WTC11 (cell line): Measurements from ENCODE around the gene SLX4. TPM values are rescaled to one million over a fixed set of nuclear protein-coding genes. Genes with fewer than 3 reads are reported as not detected.

Source experiments
- ATAC-seq: fragments of 200-7000 bp; cut with Tn5 transposase; 2 replicates; pipeline ENCODE4 v1.10.0; 2021; ENCODE audit warnings: mild to moderate bottlenecking, moderate library complexity
- CTCF ChIA-PET: fragments of 300-600 bp; sonication (Branson Sonifier 250); formaldehyde crosslinking; loops from one replicate; lab custom pipeline; 2021; ENCODE audit warnings: antibody characterized with exemption; lab: Charles Lee
- POLR2A ChIA-PET: fragments of 350-600 bp; sonication (Branson Sonifier 250); formaldehyde crosslinking; loops from one replicate; lab custom pipeline; 2021; ENCODE audit warnings: antibody characterized with exemption; lab: Charles Lee
- DNase-seq: peaks from one replicate; pipeline ENCODE4 v3.0.0; 2021; ENCODE audit warnings: low spot score
- H3K27ac Mint-ChIP-seq: 2 replicates; pipeline ENCODE4 v1.8.0; 2021; ENCODE audit warnings: mixed read lengths
- H3K27me3 Mint-ChIP-seq: 2 replicates; pipeline ENCODE4 v1.8.0; 2021; ENCODE audit warnings: low read depth, mild to moderate bottlenecking, moderate library complexity, mixed read lengths
- H3K36me3 Mint-ChIP-seq: 2 replicates; pipeline ENCODE4 v1.8.0; 2021; ENCODE audit warnings: mixed read lengths
- H3K4me1 Mint-ChIP-seq: 2 replicates; pipeline ENCODE4 v1.8.0; 2022; ENCODE audit warnings: mixed read lengths
- H3K4me3 Mint-ChIP-seq: 2 replicates; pipeline ENCODE4 v1.8.0; 2021; ENCODE audit warnings: mild to moderate bottlenecking, moderate library complexity, mixed read lengths
- H3K9me3 Mint-ChIP-seq: 2 replicates; pipeline ENCODE4 v1.8.0; 2021; ENCODE audit warnings: mixed read lengths
- ATF2 ChIP-seq: sonication (generic); formaldehyde crosslinking; IDR thresholded peaks from 2 replicates; pipeline ENCODE4 v1.8.1; 2022; ENCODE audit warnings: low read depth, missing genetic modification reagents, borderline replicate concordance
- EMX1 ChIP-seq: fragments of 250-450 bp; sonication (Bioruptor Pico); IDR thresholded peaks from 2 replicates; pipeline ENCODE4 v1.8.0; 2021; ENCODE audit warnings: mild to moderate bottlenecking
- ETV6 ChIP-seq: sonication (generic); formaldehyde crosslinking; IDR thresholded peaks from 2 replicates; pipeline ENCODE4 v1.8.1; 2022; ENCODE audit warnings: mild to moderate bottlenecking, missing genetic modification reagents
- FOXK1 ChIP-seq: sonication (generic); formaldehyde crosslinking; IDR thresholded peaks from 2 replicates; pipeline ENCODE4 v1.8.0; 2022; ENCODE audit warnings: mild to moderate bottlenecking, moderate library complexity, missing genetic modification reagents
- GABPB1 ChIP-seq: sonication (generic); formaldehyde crosslinking; IDR thresholded peaks from 2 replicates; pipeline ENCODE4 v1.8.1; 2023; ENCODE audit warnings: mild to moderate bottlenecking, missing genetic modification reagents
- GRHL2 ChIP-seq: fragments of 250-450 bp; sonication (Bioruptor Pico); IDR thresholded peaks from 2 replicates; pipeline ENCODE4 v1.8.0; 2022; ENCODE audit warnings: mild to moderate bottlenecking, moderate library complexity; ENCODE audit not compliant: insufficient replicate concordance, severe bottlenecking
- JAZF1 ChIP-seq: fragments of 250-450 bp; sonication (Bioruptor Pico); IDR thresholded peaks from 2 replicates; pipeline ENCODE4 v1.9.0; 2021; ENCODE audit warnings: moderate library complexity, mild to moderate bottlenecking, inconsistent platforms
- NFATC4 ChIP-seq: fragments of 250-450 bp; sonication (Bioruptor Pico); IDR thresholded peaks from 2 replicates; pipeline ENCODE4 v1.9.0; 2021; ENCODE audit warnings: mild to moderate bottlenecking
- RELA ChIP-seq: sonication (generic); formaldehyde crosslinking; IDR thresholded peaks from 2 replicates; pipeline ENCODE4 v1.8.1; 2022; ENCODE audit warnings: missing genetic modification reagents, mild to moderate bottlenecking, borderline replicate concordance
- TEAD1 ChIP-seq: sonication (generic); formaldehyde crosslinking; IDR thresholded peaks from 2 replicates; pipeline ENCODE4 v1.8.0; 2022; ENCODE audit warnings: mild to moderate bottlenecking, missing genetic modification reagents
- USF1 ChIP-seq: sonication (generic); formaldehyde crosslinking; IDR thresholded peaks from 2 replicates; pipeline ENCODE4 v1.8.0; 2022; ENCODE audit warnings: mild to moderate bottlenecking, missing genetic modification reagents
- USF2 ChIP-seq: sonication (generic); formaldehyde crosslinking; IDR thresholded peaks from 2 replicates; pipeline ENCODE4 v1.8.1; 2023; ENCODE audit warnings: mild to moderate bottlenecking, missing genetic modification reagents, moderate library complexity
- ZBTB43 ChIP-seq: sonication (generic); formaldehyde crosslinking; IDR thresholded peaks from 2 replicates; pipeline ENCODE4 v1.8.1; 2023; ENCODE audit warnings: mild to moderate bottlenecking, missing genetic modification reagents
- ZNF121 ChIP-seq: sonication (generic); formaldehyde crosslinking; IDR thresholded peaks from 2 replicates; pipeline ENCODE4 v1.8.0; 2023; ENCODE audit warnings: missing genetic modification reagents
- ZNF232 ChIP-seq: sonication (generic); formaldehyde crosslinking; IDR thresholded peaks from 2 replicates; pipeline ENCODE4 v1.8.0; 2022; ENCODE audit warnings: mild to moderate bottlenecking, missing genetic modification reagents
- ZNF416 ChIP-seq: fragments of 250-450 bp; sonication (Bioruptor Pico); IDR thresholded peaks from 2 replicates; pipeline ENCODE4 v1.9.0; 2021; ENCODE audit warnings: mild to moderate bottlenecking, inconsistent platforms
- total RNA-seq: library from RNA; stranded (reverse); gene quantifications from 3 replicates; pipeline ENCODE4 v1.2.3, GENCODE V29; 2021
- TF ChIP-seq, protein P1 (sequence below): sonication (generic); formaldehyde crosslinking; conservative IDR thresholded peaks from 2 replicates; pipeline ENCODE4 v1.8.1; 2023; ENCODE audit warnings: mild to moderate bottlenecking, low read depth, missing genetic modification reagents, moderate library complexity
- TF ChIP-seq, protein P2 (sequence below): sonication (generic); formaldehyde crosslinking; IDR thresholded peaks from 2 replicates; pipeline ENCODE4 v1.8.1; 2022; ENCODE audit warnings: missing genetic modification reagents, borderline replicate concordance
- TF ChIP-seq, protein P3 (sequence below): sonication (generic); formaldehyde crosslinking; IDR thresholded peaks from 2 replicates; pipeline ENCODE4 v1.8.1; 2023; ENCODE audit warnings: mild to moderate bottlenecking, missing genetic modification reagents
- TF ChIP-seq, protein P4 (sequence below): sonication (generic); formaldehyde crosslinking; IDR thresholded peaks from 2 replicates; pipeline ENCODE4 v1.8.1; 2023; ENCODE audit warnings: mild to moderate bottlenecking, moderate library complexity, missing genetic modification reagents
- TF ChIP-seq, protein P5 (sequence below): sonication (generic); formaldehyde crosslinking; IDR thresholded peaks from 2 replicates; pipeline ENCODE4 v1.8.1; 2022; ENCODE audit warnings: mild to moderate bottlenecking, missing genetic modification reagents, moderate library complexity, borderline replicate concordance

Gene SLX4
- total RNA-seq, 1 experiment from 2014 or later = 16.7 TPM

- TF ChIP-seq, protein P1, sequence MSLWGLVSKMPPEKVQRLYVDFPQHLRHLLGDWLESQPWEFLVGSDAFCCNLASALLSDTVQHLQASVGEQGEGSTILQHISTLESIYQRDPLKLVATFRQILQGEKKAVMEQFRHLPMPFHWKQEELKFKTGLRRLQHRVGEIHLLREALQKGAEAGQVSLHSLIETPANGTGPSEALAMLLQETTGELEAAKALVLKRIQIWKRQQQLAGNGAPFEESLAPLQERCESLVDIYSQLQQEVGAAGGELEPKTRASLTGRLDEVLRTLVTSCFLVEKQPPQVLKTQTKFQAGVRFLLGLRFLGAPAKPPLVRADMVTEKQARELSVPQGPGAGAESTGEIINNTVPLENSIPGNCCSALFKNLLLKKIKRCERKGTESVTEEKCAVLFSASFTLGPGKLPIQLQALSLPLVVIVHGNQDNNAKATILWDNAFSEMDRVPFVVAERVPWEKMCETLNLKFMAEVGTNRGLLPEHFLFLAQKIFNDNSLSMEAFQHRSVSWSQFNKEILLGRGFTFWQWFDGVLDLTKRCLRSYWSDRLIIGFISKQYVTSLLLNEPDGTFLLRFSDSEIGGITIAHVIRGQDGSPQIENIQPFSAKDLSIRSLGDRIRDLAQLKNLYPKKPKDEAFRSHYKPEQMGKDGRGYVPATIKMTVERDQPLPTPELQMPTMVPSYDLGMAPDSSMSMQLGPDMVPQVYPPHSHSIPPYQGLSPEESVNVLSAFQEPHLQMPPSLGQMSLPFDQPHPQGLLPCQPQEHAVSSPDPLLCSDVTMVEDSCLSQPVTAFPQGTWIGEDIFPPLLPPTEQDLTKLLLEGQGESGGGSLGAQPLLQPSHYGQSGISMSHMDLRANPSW (CRISPR knock-in tag) = no peak
- TF ChIP-seq FOXK1 (CRISPR knock-in tag) (no peak), EMX1 (CRISPR knock-in tag) (no peak), NFATC4 (CRISPR knock-in tag) (no peak)
- TF ChIP-seq, protein P2, sequence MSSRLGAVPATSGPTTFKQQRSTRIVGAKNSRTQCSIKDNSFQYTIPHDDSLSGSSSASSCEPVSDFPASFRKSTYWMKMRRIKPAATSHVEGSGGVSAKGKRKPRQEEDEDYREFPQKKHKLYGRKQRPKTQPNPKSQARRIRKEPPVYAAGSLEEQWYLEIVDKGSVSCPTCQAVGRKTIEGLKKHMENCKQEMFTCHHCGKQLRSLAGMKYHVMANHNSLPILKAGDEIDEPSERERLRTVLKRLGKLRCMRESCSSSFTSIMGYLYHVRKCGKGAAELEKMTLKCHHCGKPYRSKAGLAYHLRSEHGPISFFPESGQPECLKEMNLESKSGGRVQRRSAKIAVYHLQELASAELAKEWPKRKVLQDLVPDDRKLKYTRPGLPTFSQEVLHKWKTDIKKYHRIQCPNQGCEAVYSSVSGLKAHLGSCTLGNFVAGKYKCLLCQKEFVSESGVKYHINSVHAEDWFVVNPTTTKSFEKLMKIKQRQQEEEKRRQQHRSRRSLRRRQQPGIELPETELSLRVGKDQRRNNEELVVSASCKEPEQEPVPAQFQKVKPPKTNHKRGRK = no peak
Measured at GRCh38 chr16:3592559-3592958, 18.8 kb downstream of the SLX4 start (continued).

GRCh38 chr16:3591991-3592390 lies 19.4 kb downstream of the SLX4 start:
- H3K4me1 Mint-ChIP-seq = no peaks in the 10 kb centered on the region
- no peak for TF ChIP-seq JAZF1 (CRISPR knock-in tag)
- TF ChIP-seq GABPB1 = no peak
- TF ChIP-seq, protein P3, sequence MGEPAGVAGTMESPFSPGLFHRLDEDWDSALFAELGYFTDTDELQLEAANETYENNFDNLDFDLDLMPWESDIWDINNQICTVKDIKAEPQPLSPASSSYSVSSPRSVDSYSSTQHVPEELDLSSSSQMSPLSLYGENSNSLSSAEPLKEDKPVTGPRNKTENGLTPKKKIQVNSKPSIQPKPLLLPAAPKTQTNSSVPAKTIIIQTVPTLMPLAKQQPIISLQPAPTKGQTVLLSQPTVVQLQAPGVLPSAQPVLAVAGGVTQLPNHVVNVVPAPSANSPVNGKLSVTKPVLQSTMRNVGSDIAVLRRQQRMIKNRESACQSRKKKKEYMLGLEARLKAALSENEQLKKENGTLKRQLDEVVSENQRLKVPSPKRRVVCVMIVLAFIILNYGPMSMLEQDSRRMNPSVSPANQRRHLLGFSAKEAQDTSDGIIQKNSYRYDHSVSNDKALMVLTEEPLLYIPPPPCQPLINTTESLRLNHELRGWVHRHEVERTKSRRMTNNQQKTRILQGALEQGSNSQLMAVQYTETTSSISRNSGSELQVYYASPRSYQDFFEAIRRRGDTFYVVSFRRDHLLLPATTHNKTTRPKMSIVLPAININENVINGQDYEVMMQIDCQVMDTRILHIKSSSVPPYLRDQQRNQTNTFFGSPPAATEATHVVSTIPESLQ (CRISPR knock-in tag) = no peak
- no peaks in the 10 kb centered on the region; the same call in 1 of the 2 replicates for H3K27me3 Mint-ChIP-seq
- peaks cover 27% of the 10 kb centered on the region for H3K36me3 Mint-ChIP-seq
- ATAC-seq (no peak), DNase-seq (no peak)
- no peak overlapping the region for H3K4me3 Mint-ChIP-seq
- no peaks in the 10 kb centered on the region for H3K9me3 Mint-ChIP-seq
- ChIA-PET POLR2A (no interaction called here), CTCF (no interaction called here)
- no peak overlapping the region for H3K27ac Mint-ChIP-seq

GRCh38 chr16:3591436-3591803 lies 20.0 kb downstream of the SLX4 start:
- CTCF ChIA-PET = no interaction called here
- Mint-ChIP-seq H3K36me3 (peaks cover 30% of the 10 kb centered on the region), H3K9me3 (no peaks in the 10 kb centered on the region), H3K4me1 (peaks cover 3% of the 10 kb centered on the region; the same call in 1 of the 2 replicates), H3K4me3 (no peak overlapping the region), H3K27ac (peak overlapping the region; percentile 13), H3K27me3 (no peaks in the 10 kb centered on the region; the same call in 1 of the 2 replicates)
- no peak for DNase-seq
- ATAC-seq = no peak
- POLR2A ChIA-PET = no interaction called here
- TF ChIP-seq USF2 (CRISPR knock-in tag) = no peak
- no peak for TF ChIP-seq ATF2
- TF ChIP-seq, protein P4, sequence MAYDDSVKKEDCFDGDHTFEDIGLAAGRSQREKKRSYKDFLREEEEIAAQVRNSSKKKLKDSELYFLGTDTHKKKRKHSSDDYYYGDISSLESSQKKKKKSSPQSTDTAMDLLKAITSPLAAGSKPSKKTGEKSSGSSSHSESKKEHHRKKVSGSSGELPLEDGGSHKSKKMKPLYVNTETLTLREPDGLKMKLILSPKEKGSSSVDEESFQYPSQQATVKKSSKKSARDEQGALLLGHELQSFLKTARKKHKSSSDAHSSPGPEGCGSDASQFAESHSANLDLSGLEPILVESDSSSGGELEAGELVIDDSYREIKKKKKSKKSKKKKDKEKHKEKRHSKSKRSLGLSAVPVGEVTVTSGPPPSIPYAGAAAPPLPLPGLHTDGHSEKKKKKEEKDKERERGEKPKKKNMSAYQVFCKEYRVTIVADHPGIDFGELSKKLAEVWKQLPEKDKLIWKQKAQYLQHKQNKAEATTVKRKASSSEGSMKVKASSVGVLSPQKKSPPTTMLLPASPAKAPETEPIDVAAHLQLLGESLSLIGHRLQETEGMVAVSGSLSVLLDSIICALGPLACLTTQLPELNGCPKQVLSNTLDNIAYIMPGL (CRISPR knock-in tag) = no peak
- no peak for TF ChIP-seq TEAD1 (CRISPR knock-in tag)
- no peak for TF ChIP-seq ETV6
- no peak for TF ChIP-seq ZNF232 (CRISPR knock-in tag)
- TF ChIP-seq ZNF121 (CRISPR knock-in tag) = no peak
- TF ChIP-seq, protein P5, sequence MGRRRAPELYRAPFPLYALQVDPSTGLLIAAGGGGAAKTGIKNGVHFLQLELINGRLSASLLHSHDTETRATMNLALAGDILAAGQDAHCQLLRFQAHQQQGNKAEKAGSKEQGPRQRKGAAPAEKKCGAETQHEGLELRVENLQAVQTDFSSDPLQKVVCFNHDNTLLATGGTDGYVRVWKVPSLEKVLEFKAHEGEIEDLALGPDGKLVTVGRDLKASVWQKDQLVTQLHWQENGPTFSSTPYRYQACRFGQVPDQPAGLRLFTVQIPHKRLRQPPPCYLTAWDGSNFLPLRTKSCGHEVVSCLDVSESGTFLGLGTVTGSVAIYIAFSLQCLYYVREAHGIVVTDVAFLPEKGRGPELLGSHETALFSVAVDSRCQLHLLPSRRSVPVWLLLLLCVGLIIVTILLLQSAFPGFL (CRISPR knock-in tag) = no peak
- TF ChIP-seq ZBTB43 (CRISPR knock-in tag) = no peak
- no peak for TF ChIP-seq RELA (CRISPR knock-in tag)
- TF ChIP-seq GRHL2 = no peak
- no peak for TF ChIP-seq USF1
- no peak for TF ChIP-seq ZNF416 (CRISPR knock-in tag)
